RWPE1 (cell line): Measurements from ENCODE around the gene ITGAE.

Source experiments
- CTCF ChIA-PET: fragments of 350-600 bp; sonication (Branson Sonifier 250); formaldehyde crosslinking; extraction: SDS; loops from one replicate; lab custom pipeline; 2021; lab: Yijun Ruan, JAX
- POLR2A ChIA-PET: fragments of 400-600 bp; formaldehyde crosslinking; extraction: SDS; loops from one replicate; lab custom pipeline; 2020; ENCODE audit warnings: antibody characterized with exemption; ENCODE audit not compliant: low non-redundant PET; lab: Yijun Ruan, JAX
- DNase-seq: peaks from one replicate; pipeline ENCODE4 v3.0.0; 2012; ENCODE audit warnings: low spot score
- H3K27ac ChIP-seq: fragments of 450-650 bp; 2 replicates; pipeline ENCODE4 v1.5.1; 2017
- TF ChIP-seq, protein P1 (sequence below): fragments of 450-650 bp; conservative IDR thresholded peaks from 2 replicates; pipeline ENCODE4 v1.5.1; 2017; ENCODE audit warnings: low read depth, mild to moderate bottlenecking

Gene ITGAE

DNA sequence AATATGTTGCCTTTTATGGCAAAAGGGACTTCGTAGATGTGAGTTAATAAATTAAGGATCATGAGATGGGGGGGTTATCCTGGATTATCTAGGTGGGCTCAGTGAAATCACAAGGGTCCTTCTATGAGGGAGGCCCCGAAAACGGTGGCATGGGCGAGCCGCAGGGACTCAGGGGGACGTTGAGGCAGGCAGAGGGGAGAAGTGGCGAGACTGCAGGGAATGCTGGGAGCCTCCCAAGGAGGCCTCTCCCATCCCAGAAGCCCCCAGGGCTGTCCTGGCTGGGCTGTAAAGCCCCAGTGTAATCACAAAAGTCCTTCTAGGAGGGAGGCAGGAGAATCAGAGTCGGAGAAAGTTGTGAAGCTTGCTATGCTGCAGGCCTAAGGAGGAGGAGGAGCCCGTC, 35.0 kb downstream of the ITGAE start:
- POLR2A ChIA-PET: no interaction called here
- CTCF ChIA-PET: no interaction called here
- TF ChIP-seq, protein P1, sequence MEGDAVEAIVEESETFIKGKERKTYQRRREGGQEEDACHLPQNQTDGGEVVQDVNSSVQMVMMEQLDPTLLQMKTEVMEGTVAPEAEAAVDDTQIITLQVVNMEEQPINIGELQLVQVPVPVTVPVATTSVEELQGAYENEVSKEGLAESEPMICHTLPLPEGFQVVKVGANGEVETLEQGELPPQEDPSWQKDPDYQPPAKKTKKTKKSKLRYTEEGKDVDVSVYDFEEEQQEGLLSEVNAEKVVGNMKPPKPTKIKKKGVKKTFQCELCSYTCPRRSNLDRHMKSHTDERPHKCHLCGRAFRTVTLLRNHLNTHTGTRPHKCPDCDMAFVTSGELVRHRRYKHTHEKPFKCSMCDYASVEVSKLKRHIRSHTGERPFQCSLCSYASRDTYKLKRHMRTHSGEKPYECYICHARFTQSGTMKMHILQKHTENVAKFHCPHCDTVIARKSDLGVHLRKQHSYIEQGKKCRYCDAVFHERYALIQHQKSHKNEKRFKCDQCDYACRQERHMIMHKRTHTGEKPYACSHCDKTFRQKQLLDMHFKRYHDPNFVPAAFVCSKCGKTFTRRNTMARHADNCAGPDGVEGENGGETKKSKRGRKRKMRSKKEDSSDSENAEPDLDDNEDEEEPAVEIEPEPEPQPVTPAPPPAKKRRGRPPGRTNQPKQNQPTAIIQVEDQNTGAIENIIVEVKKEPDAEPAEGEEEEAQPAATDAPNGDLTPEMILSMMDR: no peak

GRCh38 chr17:3763777-3764170, 37.2 kb downstream of the ITGAE start:
- CTCF ChIA-PET: no interaction called here
- TF ChIP-seq, protein P1: no peak
- no peak for DNase-seq
- H3K27ac ChIP-seq: no peak overlapping the region
- POLR2A ChIA-PET: no interaction called here

More for the DNA sequence above, 35.0 kb downstream of the ITGAE start:
- no peak for DNase-seq
- no peak overlapping the region for H3K27ac ChIP-seq

DNA sequence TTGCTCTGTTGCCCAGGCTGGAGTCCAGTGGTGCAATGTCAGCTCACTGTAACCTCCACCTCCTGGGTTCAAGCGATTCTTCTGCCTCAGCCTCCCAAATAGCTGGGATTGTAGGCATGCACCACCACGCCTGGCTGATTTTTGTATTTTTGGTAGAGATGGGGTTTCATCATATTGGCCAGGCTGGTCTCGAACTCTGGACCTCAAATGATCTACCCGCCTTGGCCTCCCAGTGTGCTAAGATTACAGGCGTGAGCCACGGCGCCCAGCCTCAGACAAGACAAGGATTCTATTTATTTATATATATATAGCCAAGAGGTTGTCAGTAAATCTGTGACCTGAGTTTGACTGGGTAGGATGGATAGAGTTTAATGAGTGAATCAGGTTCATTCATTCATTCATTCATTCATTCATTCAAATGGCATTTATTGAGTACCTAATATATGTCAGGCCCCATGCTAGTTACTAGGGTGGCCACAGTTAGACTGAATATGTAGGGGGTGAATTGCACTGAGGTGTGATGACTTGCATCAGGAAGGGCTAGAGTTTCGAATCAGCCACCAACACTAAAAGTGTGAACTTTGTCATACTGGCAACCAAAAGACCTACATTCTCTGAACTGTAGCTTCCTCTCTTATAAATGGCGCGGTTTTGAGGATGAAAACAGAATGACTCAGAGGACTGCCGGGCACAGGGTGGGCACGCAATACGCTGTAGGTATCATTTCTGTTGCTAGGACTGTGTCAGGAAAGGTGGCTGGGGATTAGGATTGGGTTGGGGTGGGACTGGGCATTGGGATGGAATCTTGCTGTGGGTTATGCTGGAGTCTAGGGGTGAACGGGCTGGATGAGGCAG, 37.8 kb downstream of the ITGAE start:
- no peak overlapping the region for H3K27ac ChIP-seq
- no peak for DNase-seq
- ChIA-PET CTCF (interaction anchor here (0.6 kb wide), 2 partner anchors 14 to 24 kb away, joined by 3 read pairs; no protein-coding TSS in a partner anchor), POLR2A (no interaction called here)
- TF ChIP-seq, protein P1: no peak

- H3K27ac ChIP-seq: no peak overlapping the region
- POLR2A ChIA-PET: no interaction called here
- no peak for DNase-seq
- CTCF ChIA-PET: interaction anchor here (0.6 kb wide), 1 partner anchor 25 kb away, joined by 3 read pairs; no protein-coding TSS in a partner anchor
- TF ChIP-seq, protein P1: no peak
Measured at GRCh38 chr17:3761918-3762380, 39.0 kb downstream of the ITGAE start.

DNA sequence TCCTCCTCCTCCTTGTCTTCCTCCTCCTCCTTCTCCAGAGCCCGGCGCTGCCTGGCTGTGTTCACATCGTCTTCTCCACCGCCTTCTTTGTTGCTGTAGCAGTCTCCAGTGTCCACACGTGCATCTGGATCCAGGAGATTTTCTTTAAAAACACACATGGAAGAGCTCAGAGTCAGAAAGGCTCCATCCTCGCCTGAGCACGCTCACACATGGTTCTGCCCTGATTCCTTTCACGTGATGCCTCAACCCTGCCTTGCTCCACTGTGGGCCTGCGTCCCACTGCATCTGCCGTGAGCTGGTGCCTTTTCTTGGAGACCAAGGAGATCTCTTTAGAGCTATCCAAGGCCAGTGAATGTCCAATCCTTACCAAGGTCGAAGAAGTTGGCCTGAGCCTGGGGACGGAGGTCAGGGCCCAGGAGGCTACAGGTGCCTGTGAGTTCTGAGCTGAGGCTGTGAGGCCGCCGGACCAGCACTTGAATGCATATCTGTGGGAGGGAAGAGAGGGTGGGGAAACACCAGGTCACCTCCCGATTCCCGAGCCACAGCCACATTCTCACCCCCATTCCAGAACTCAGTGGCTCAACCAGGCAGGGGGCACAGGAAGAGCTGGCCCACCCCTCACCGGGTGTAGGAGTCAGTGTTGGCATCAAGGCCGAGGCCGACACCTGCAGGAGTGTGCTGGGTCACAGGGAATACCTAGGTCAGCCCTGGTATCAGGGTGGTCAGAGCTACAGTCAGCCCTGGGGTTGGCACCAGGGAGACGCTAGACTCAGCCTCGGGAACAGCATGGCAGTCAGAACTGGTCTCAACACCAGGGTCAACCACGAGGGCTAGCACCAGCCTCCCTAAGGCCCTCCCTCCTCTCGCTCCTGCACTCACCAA, 39.7 kb downstream of the ITGAE start:
- TF ChIP-seq, protein P1: no peak
- POLR2A ChIA-PET: interaction anchor here (0.6 kb wide), 1 partner anchor 23 kb away, joined by 3 read pairs; no protein-coding TSS in a partner anchor
- CTCF ChIA-PET: no interaction called here
- DNase-seq: no peak
- no peak overlapping the region for H3K27ac ChIP-seq
